H9 (cell line): ENCODE measurements around the gene P2RX5. TPM values are rescaled to one million over a fixed set of nuclear protein-coding genes. Genes with fewer than 3 reads are reported as not detected.

Experiments
- DNase-seq: peaks from one replicate; pipeline ENCODE4 v3.0.0-alpha.2; 2017
- H2AFZ ChIP-seq: one replicate; pipeline ENCODE4 v1.6.1; 2013; ENCODE audit warnings: mild to moderate bottlenecking, low read length, control low read depth, moderate library complexity
- H2AK5ac ChIP-seq: 2 replicates; pipeline ENCODE4 v1.6.1; 2013; ENCODE audit warnings: low read length, control low read depth, mixed read lengths; ENCODE audit not compliant: insufficient read length
- H2BK120ac ChIP-seq: one replicate; pipeline ENCODE4 v1.6.1; 2013; ENCODE audit warnings: low read depth, mild to moderate bottlenecking, low read length, control low read depth, inconsistent platforms; ENCODE audit not compliant: poor library complexity, severe bottlenecking
- H2BK12ac ChIP-seq: 2 replicates; pipeline ENCODE4 v1.6.1; 2013; ENCODE audit warnings: low read length, control low read depth, mixed read lengths, low read depth; ENCODE audit not compliant: insufficient read length
- H2BK15ac ChIP-seq: 2 replicates; pipeline ENCODE4 v1.6.1; 2013; ENCODE audit warnings: low read depth, low read length, control low read depth
- H2BK20ac ChIP-seq: one replicate; pipeline ENCODE4 v1.6.1; 2013; ENCODE audit warnings: low read depth, mild to moderate bottlenecking, low read length, control low read depth, inconsistent platforms; ENCODE audit not compliant: poor library complexity, severe bottlenecking
- H2BK5ac ChIP-seq: 2 replicates; pipeline ENCODE4 v1.6.1; 2013; ENCODE audit warnings: low read length, control low read depth, mixed read lengths; ENCODE audit not compliant: insufficient read length
- H3K14ac ChIP-seq: 2 replicates; pipeline ENCODE4 v1.6.1; 2013; ENCODE audit warnings: low read length, control low read depth; ENCODE audit not compliant: insufficient read depth
- H3K18ac ChIP-seq: 2 replicates; pipeline ENCODE4 v1.6.1; 2013; ENCODE audit warnings: low read depth, mild to moderate bottlenecking, mixed read lengths, low read length, control low read depth; ENCODE audit not compliant: insufficient read length
- H3K23ac ChIP-seq: 2 replicates; pipeline ENCODE4 v1.6.1; 2013; ENCODE audit warnings: low read length, control low read depth, mixed read lengths, low read depth; ENCODE audit not compliant: insufficient read length
- H3K23me2 ChIP-seq: 2 replicates; pipeline ENCODE4 v1.6.1; 2013; ENCODE audit warnings: low read depth, mild to moderate bottlenecking, mixed read lengths, low read length, control low read depth; ENCODE audit not compliant: insufficient read length, poor library complexity, severe bottlenecking
- H3K27ac ChIP-seq: 2 replicates; pipeline ENCODE4 v1.5.1; 2013; ENCODE audit warnings: low read length, control low read depth, mixed read lengths, low read depth; ENCODE audit not compliant: insufficient read length
- H3K27me3 ChIP-seq: 2 replicates; pipeline ENCODE4 v1.6.1; 2013; ENCODE audit warnings: low read length, control low read depth, inconsistent platforms; ENCODE audit not compliant: insufficient read depth
- H3K4ac ChIP-seq: 2 replicates; pipeline ENCODE4 v1.6.1; 2013; ENCODE audit warnings: low read depth, mild to moderate bottlenecking, control low read depth, inconsistent platforms, low read length, moderate library complexity
- H3K4me1 ChIP-seq: 2 replicates; pipeline ENCODE4 v1.6.1; 2013; ENCODE audit warnings: low read length, control low read depth, inconsistent platforms; ENCODE audit not compliant: insufficient read depth
- H3K4me2 ChIP-seq: 2 replicates; pipeline ENCODE4 v1.6.1; 2013; ENCODE audit warnings: low read length, control low read depth, mixed read lengths; ENCODE audit not compliant: insufficient read length, insufficient read depth
- H3K56ac ChIP-seq: 2 replicates; pipeline ENCODE4 v1.6.1; 2013; ENCODE audit warnings: low read depth, mild to moderate bottlenecking, mixed read lengths, low read length, control low read depth; ENCODE audit not compliant: insufficient read length
- H3K79me1 ChIP-seq: 2 replicates; pipeline ENCODE4 v1.6.1; 2013; ENCODE audit warnings: low read depth, mild to moderate bottlenecking, moderate library complexity, low read length, control low read depth, inconsistent platforms; ENCODE audit not compliant: insufficient read depth, poor library complexity, severe bottlenecking
- H3K79me2 ChIP-seq: 2 replicates; pipeline ENCODE4 v1.6.1; 2013; ENCODE audit warnings: low read length, control low read depth, inconsistent platforms; ENCODE audit not compliant: insufficient read depth
- H3K9ac ChIP-seq: 2 replicates; pipeline ENCODE4 v1.6.1; 2013; ENCODE audit warnings: low read length, control low read depth, mixed read lengths; ENCODE audit not compliant: insufficient read length; ENCODE audit errors: extremely low read depth
- H3K9me3 ChIP-seq: one replicate; pipeline ENCODE4 v1.6.1; 2013; ENCODE audit warnings: low read depth, low read length, inconsistent platforms; ENCODE audit not compliant: control insufficient read depth
- H3T11ph ChIP-seq: one replicate; pipeline ENCODE4 v1.6.1; 2013; ENCODE audit warnings: mild to moderate bottlenecking, low read length, control low read depth, inconsistent platforms
- H4K20me1 ChIP-seq: one replicate; pipeline ENCODE4 v1.6.1; 2013; ENCODE audit not compliant: control insufficient read depth, insufficient read length, insufficient read depth
- H4K5ac ChIP-seq: 2 replicates; pipeline ENCODE4 v1.6.1; 2013; ENCODE audit warnings: low read depth, mild to moderate bottlenecking, mixed read lengths, low read length, control low read depth; ENCODE audit not compliant: insufficient read length
- H4K8ac ChIP-seq: replicated peaks from 2 replicates; pipeline ENCODE4 v1.6.1; 2013; ENCODE audit warnings: low read length, control low read depth, mixed read lengths, low read depth; ENCODE audit not compliant: insufficient read length
- H4K91ac ChIP-seq: 2 replicates; pipeline ENCODE4 v1.6.1; 2013; ENCODE audit warnings: low read depth, mild to moderate bottlenecking, moderate library complexity, mixed read lengths, low read length, control low read depth; ENCODE audit not compliant: insufficient read length
- H3K27ac Mint-ChIP-seq, 3 experiments: 2 replicates in 2 of 3; 3 replicates in 1 of 3; pipeline ENCODE4 v1.8.0; 2020 to 2021; ENCODE audit warnings: mixed read lengths in 3 of 3, mild to moderate bottlenecking in 1 of 3, moderate library complexity in 1 of 3
- H3K27me3 Mint-ChIP-seq: 2 replicates; pipeline ENCODE4 v1.8.0; 2021; ENCODE audit warnings: low read depth, mild to moderate bottlenecking, moderate library complexity, mixed read lengths
- H3K36me3 Mint-ChIP-seq, 3 experiments: 2 replicates in 2 of 3; 3 replicates in 1 of 3; pipeline ENCODE4 v1.8.0; 2020 to 2021; ENCODE audit warnings: low read depth in 3 of 3, mixed read lengths in 3 of 3; ENCODE audit not compliant: insufficient read depth in 1 of 3
- H3K4me1 Mint-ChIP-seq, 2 experiments: 2 replicates each; pipeline ENCODE4 v1.8.0; 2020; ENCODE audit warnings: mixed read lengths in 2 of 2
- H3K4me3 Mint-ChIP-seq, 2 experiments: 2 replicates in 1 of 2; 3 replicates in 1 of 2; pipeline ENCODE4 v1.8.0; 2020 to 2021; ENCODE audit warnings: mild to moderate bottlenecking in 2 of 2, mixed read lengths in 2 of 2, moderate library complexity in 1 of 2
- H3K9me3 Mint-ChIP-seq, 2 experiments: 2 replicates in 1 of 2; 3 replicates in 1 of 2; pipeline ENCODE4 v1.8.0; 2020; ENCODE audit warnings: mild to moderate bottlenecking in 2 of 2, mixed read lengths in 2 of 2, moderate library complexity in 1 of 2
- WGBS: extraction: QIAGEN DNeasy Blood & Tissue Kit; methylation state at CpG from one replicate; pipeline ENCODE4 v1.1.7; 2013; ENCODE audit warnings: missing lambda C conversion rate, low lambda C conversion rate, mixed read lengths; ENCODE audit not compliant: insufficient read length; ENCODE audit errors: extremely low coverage; 5-methylcytosine and 5-hydroxymethylcytosine counted together
- total RNA-seq: library from RNA; stranded (reverse); gene quantifications from 2 replicates; pipeline ENCODE4 v1.2.1, GENCODE V29; 2021
- TF ChIP-seq, protein P1 (sequence below): fragments of 200-600 bp; sonication (generic); conservative IDR thresholded peaks from 3 replicates; pipeline ENCODE4 v1.8.0; 2021; ENCODE audit warnings: antibody characterized with exemption, mild to moderate bottlenecking

The P2RX5 gene
- total RNA-seq, 1 experiment from 2014 or later: 4.7 TPM

DNA sequence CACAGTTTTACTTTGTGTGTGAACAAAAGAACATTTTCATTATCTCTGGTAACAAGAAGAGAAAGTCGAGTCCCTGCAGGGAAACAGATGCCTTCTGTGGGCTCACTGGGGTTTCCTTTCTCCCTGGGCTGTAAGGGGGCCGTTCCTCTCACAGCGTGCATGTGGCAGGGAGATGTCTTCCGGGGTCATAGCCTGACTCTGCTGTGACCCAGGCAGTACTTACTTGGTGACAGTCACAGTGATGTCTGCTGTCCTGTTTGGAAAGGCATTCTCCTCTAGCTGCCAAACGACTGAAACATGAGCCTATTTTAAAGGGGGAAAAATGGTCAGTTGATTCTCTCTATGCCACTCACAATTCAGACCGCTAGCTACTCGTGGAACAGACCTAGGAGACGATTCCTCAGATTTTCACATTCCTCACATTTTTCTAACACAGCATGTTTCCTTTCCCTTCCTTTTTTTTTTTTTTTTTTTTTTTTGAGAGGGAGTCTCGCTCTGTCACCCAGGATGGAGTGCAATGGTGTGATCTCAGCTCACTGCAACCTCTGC lies 35.0 kb upstream of the P2RX5 start:
- Histone ChIP-seq H3K4ac (no peak overlapping the region), H3K27me3 (no peaks in the 10 kb centered on the region), H4K20me1 (no peaks in the 10 kb centered on the region), H4K91ac (no peak overlapping the region), H3K18ac (no peak overlapping the region), H2BK12ac (no peak overlapping the region), H3K79me1 (no peaks in the 10 kb centered on the region), H2BK20ac (no peak overlapping the region), H3K9ac (no peak overlapping the region), H3K27ac (peak overlapping the region; percentile 11), H2BK120ac (no peak overlapping the region), H3K14ac (no peak overlapping the region), H3K23ac (no peak overlapping the region), H2AK5ac (no peak overlapping the region), H3T11ph (no peak overlapping the region), H2BK15ac (no peak overlapping the region), H4K8ac (no peak overlapping the region), H3K56ac (no peak overlapping the region), H3K9me3 (no peaks in the 10 kb centered on the region), H2BK5ac (no peak overlapping the region), H4K5ac (no peak overlapping the region), H3K23me2 (no peaks in the 10 kb centered on the region), H2AFZ (no peak overlapping the region), H3K79me2 (peaks cover 2% of the 10 kb centered on the region; the same call in 1 of the 2 replicates), H3K4me1 (no peaks in the 10 kb centered on the region; the same call in 1 of the 2 replicates), H3K4me2 (no peak overlapping the region)
- H3K27ac Mint-ChIP-seq: peak overlapping the region; percentile 39 to 92 (median 75); a peak in 3 of 7 replicates
- H3K27me3 Mint-ChIP-seq: no peaks in the 10 kb centered on the region
- DNase-seq: no peak
- no CpG with 5 or more reads among the region's 9 CpGs for WGBS
- no peak overlapping the region; a peak in 1 of 5 replicates for H3K4me3 Mint-ChIP-seq
- H3K36me3 Mint-ChIP-seq: peaks cover 19 to 23% (median 22%) of the 10 kb centered on the region in 3 experiments; a peak in 6 of 7 replicates
- TF ChIP-seq, protein P1, sequence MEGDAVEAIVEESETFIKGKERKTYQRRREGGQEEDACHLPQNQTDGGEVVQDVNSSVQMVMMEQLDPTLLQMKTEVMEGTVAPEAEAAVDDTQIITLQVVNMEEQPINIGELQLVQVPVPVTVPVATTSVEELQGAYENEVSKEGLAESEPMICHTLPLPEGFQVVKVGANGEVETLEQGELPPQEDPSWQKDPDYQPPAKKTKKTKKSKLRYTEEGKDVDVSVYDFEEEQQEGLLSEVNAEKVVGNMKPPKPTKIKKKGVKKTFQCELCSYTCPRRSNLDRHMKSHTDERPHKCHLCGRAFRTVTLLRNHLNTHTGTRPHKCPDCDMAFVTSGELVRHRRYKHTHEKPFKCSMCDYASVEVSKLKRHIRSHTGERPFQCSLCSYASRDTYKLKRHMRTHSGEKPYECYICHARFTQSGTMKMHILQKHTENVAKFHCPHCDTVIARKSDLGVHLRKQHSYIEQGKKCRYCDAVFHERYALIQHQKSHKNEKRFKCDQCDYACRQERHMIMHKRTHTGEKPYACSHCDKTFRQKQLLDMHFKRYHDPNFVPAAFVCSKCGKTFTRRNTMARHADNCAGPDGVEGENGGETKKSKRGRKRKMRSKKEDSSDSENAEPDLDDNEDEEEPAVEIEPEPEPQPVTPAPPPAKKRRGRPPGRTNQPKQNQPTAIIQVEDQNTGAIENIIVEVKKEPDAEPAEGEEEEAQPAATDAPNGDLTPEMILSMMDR: no peak
- no peaks in the 10 kb centered on the region for H3K9me3 Mint-ChIP-seq
- H3K4me1 Mint-ChIP-seq: peaks cover 11 to 15% of the 10 kb centered on the region in 2 experiments
